GM20431 (cell line): Measurements from ENCODE around the gene ZNF664.

Source experiments
- in situ Hi-C: fragments of 300-500 bp; cut with MseI, MboI; formaldehyde crosslinking; loops from one replicate; pipeline ENCODE4 v1.15.0; 2020; ENCODE audit warnings: low sequenced_read_pairs; ENCODE audit not compliant: unreplicated experiment

Gene ZNF664

DNA sequence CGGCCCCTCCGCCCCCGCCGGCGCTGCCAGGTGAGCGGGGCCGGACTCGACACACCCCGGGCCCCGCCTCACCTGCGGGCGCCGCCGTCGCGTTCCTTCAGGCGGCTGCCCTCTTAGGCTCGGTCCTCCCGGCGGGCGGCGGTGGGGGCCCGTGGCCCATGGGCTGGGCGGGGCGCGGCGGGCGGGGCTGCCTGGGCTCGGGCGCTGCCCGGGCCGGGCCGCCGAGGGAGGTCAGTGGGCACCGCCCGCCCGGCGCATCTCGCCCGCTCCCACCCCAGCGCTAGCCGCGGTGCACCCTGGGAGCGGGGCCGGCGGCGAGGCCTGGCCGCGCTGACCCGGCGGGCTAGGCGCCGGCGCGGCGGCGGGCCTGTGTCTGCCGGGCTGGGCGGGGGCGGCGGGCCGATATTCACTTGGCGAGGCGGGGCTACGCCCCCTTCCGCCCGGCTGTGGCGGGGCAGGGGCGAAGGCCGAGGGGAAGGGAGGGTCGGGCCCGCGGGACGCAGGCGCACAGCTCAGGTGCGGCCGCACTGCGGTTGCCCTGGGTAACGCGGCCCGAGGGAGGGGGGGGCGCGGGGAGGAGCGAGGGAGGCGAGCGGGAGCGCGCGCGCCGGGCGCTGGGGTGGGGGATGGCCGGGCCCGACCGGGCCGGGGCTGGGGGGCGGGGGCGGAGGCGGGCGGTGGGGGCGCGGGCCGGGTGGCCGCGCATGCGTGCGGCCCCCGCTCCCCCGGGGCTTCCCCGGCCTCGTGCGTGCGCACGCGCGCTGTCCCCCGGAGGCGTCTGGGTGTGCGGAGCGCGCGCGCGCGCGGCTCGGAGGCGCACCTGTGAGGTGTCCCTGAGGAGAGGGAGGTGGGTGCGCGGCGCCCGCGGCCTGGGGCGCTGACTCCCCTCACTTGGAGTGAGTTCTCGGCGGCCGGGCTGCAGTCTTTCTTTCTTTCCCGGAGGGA, at the start of gene ZNF664, which contains the start of gene CCDC92:
Gene ZNF664 (plus strand): TSS at position 759 of the 945 bp plus-strand sequence. CDS start 38,930 bp downstream, outside the sequence.
Gene CCDC92 (minus strand): TSS at position 375 of the 945 bp plus-strand sequence. CDS start 28,526 bp downstream, outside the sequence.
- in situ Hi-C loops, result no loop called here

DNA sequence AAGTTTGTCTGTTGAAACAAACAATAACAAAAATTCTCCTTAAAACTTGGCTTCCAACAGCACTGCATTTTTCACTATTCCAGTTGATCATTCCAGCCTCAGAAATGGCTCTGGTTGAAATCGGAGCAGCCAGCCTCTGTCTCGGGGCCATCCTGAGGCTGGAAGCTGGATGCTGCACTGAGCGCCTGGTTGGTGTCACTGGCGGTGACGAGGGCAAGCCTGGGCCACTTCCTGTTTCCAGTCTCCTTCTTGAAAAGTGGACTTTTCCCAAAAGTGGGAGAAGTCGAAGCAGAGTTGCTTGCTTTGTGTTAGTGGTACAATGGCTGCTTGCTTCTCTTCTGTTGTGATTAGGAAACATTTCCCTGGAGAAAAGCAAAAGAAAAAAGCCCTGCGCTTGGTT, 49.1 kb upstream of the ZNF664 start:
- in situ Hi-C loops, result no loop called here

DNA sequence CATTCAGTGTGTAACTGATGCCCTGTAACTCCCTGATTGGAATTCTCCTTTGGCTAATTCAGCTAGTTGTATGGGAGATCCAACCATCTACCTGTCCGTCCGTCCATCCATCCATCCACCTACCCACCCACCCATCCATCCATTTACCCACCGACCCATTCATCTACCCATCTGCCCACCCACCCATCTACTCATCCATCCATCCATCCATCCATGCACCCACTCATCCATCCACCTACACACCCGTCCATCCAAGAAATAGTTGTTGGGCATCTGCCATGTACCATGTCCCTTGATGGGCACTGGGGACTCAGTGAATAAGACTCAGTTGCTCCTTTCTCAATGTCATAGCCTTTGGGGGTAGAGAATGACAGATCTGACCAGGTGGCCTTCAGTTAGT, 48.5 kb upstream of the ZNF664 start:
- in situ Hi-C loops, result no loop called here

DNA sequence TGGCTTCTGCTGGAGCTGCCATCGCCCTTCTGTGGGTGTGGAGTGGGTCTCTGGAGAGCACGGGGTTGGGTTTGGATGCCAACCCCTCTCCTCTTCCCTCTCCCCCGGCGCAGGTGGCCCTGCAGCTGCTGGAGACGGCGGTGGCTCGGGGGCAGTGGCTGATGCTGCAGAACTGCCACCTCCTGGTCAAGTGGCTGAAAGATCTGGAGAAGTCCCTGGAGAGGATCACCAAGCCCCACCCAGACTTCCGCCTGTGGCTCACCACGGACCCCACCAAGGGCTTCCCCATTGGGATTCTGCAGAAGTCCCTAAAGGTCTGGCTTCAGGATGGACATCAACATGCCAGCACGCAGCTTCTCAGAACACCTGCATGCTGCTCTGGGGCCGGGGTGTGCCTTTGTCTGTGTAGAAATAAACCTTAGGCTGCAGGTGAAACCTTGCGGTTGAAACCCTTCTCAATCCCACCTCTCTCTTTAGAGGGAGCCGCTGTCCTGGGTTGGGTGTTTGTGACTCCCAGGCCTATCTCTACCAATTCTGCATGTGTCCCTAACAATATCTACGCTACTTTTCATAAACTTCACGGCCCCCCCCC, 44.6 kb upstream of the ZNF664 start:
- in situ Hi-C loops, result no loop called here

DNA sequence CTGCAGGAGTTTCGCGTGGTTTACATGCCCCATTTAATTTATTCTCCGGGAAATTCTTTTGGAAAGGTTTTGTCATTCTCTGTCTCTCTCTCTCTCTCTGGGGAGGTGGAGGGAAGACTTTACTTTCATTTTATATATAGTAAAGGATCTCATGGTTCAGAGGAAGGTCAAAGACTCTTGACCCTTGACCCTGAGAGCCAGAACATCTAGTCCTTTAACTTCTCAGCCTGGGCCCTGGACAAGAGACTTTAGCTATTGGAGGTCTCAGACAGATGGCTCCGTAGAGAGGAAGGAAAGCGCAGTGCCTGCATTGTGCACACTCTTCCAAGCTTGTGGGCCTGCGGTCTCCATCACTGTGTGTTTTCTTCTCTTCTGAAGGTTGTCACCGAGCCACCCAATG, 44.1 kb upstream of the ZNF664 start:
- in situ Hi-C loops, result no loop called here

DNA sequence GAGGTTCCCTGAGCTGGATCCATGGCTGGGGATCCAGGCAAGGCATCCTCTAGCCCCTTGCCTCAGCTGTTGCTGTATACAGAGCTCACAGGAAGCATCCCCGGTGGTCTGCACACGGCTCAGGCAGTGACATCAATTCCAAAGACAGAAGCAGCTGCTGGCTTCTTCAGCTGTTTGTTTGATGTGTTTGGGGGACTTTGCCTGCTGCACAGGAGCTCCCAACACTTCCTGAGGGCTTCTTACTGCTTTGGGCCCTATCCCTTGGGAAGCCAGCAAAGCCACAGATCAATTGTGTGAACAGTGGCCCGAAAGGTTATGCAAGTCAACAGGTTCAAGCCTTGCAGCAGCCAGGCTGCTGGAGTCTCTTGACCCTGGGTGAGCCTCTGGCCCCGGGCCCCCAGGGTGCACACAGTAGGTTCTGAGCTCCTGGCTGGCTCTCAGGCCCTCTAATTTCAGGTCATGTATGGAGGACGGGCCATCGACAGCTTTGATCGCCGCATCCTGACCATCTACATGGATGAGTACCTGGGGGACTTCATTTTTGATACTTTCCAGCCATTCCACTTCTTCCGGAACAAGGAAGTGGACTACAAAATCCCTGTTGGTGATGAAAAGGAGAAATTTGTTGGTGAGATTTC, 43.0 kb upstream of the ZNF664 start:
- in situ Hi-C loops, result no loop called here

DNA sequence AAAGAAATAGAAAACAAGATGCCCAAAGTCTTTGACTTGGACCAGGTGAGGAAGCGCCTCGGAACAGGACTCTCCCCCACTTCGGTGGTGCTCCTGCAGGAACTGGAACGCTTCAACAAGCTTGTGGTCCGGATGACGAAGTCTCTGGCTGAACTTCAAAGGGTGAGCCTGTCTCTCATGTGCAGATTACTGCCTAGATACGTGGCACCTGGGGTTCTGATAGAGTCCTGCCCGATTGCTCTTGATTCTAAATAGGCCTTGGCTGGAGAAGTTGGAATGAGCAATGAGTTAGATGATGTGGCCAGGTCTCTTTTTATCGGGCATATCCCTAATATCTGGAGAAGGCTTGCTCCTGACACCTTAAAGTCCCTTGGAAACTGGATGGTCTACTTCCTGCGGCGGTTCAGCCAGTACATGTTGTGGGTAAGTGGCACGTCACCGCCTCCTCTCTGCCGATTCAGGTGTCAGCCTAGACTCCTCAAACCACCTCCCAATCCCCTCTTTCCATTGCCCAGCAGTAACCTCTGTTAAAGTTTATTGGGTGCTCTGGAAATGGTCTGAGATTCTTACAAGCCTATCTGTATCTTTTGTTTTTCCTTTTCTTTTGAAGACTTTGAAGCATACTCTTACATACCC, 41.2 kb upstream of the ZNF664 start:
- in situ Hi-C loops, result no loop called here

DNA sequence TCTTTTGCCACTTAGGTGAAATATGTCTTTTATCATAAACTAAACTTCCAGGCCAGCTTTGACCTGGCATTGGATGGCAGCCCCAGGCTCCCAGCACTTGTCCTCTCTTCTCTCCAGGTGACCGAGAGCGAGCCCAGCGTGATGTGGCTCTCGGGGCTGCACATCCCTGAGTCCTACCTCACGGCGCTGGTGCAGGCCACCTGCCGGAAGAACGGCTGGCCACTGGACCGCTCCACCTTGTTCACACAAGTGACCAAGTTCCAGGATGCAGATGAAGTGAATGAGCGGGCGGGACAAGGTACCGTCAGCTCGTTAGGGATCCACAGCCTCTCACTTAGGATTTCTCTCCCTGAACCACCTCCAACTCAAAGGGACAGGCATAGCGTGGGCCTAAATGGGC, 39.8 kb upstream of the ZNF664 start:
- in situ Hi-C loops, result no loop called here

DNA sequence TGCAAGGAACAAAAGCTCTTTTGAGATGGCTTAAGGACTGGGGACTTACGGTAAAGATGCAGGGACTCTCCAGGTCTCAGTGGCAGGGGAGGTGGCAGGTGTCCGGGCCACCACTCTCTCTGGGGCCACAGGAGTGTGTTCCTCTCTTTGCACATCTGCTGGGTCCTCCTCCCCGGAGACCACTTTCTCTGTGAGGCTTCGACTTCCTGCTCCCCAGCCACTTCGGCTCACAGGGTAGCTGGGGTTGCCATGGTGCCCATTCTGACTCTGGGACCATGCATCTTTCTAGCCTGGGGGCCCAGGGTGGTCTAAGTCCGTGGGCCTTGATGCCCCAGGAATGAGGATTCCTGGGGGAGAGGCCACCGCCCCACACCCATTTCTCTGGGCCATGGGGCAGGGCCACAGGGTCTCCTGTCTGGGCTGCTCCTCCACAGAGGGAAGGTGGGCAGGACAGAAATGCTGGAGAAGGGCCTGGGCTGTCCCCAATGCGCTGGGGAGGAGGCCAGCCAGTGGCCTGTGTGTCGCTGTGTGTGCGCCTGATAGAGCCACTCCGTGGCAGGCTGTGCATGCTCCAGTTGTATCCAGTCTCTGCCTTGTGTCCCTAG, 38.9 kb upstream of the ZNF664 start:
- in situ Hi-C loops, result no loop called here

DNA sequence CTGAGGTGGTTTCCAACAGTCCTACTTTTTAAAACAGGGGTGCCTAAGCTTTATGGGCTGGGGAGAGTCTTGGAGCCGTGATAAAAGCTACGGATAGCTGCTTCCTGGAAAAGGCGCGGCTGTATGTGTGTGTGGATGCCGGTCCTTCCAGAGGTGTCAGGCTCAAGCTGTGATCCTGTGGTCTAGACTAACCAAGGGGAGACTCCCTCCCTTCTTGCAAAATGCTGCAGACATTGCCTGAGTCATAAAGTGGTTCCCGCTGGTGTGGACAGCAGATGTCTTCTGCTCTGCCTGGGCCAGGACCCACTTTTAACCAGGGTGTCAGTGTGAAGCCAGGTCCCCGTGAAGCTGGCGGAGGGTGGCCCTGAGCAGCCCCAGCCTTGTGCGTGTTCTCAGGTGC, 38.2 kb upstream of the ZNF664 start:
- in situ Hi-C loops, result no loop called here

DNA sequence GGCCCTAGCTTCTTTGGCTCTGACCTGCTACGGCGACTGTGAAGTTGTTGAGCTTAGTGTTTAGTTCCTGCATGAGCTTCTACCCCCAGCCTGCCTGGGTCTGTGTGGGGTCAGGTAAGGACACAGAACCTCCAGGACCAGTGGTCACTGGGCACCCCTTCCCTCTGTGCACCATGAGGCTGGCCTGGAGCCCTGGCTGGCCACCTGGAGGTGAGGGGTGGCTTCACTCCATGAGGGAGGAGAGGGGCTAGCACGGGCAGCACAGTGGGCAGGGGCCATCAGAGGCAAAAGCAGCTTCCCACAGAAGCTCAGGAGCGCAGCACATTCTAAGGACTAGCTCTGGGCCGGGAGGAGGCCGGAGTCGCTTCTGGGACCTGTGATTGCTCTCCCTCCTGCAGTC, 37.1 kb upstream of the ZNF664 start:
- in situ Hi-C loops, result no loop called here

DNA sequence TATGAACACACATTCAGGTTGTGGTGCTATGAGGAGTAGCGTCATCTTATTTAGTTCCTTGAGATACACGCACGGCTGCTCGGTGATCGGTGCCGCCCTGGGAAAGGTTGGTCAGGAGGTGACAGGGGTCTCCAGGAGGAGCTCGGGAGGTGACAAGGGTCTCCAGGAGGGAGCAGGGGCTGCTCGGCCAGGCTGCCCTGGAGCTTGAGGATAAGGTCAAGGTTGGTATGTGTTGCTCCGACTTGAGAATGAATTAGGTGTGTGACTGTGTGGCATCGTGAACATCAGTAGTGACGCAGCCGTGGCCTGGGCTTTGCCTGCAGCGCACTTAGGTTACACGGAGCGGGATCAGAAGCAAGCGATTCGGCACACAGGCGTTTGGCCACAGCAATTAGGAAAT, 36.5 kb upstream of the ZNF664 start:
- in situ Hi-C loops, result no loop called here

DNA sequence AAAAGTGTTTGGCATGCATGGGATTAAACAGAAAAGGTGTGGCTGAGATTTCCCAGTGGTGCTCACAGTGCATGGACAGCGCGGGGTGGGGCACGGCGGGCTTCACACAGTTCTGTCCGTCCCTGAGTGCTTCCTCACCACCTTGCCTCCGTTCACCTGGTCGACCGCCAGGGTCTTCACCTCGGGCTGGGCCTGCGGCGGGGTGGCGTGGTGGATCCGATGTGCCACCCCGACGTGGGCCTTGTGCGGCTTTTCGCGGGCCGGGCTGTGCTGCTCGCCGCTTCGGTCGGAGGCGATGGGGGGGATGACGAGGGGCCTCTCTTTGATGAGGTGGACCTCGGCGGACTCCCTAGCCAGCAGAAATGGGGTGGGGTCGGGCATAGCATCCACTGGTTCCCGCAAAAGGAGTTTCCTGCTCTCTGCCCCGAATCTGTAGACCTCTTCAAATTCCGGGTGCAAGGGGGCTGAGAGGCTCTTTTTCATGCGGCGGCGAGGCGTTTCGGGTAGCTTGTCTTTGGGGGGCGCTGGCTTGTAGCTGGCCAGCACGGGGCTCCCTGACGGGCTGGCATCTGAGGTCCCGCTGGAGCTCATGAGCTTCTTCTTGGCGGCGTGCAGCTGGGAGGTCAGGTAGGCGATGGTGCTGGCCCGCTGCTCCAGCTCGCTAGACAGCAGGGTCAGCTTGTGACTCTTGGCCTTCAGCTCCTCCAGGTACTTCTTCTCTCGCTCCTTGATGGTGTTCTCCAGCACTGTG, 35.9 kb upstream of the ZNF664 start:
- in situ Hi-C loops, result no loop called here

DNA sequence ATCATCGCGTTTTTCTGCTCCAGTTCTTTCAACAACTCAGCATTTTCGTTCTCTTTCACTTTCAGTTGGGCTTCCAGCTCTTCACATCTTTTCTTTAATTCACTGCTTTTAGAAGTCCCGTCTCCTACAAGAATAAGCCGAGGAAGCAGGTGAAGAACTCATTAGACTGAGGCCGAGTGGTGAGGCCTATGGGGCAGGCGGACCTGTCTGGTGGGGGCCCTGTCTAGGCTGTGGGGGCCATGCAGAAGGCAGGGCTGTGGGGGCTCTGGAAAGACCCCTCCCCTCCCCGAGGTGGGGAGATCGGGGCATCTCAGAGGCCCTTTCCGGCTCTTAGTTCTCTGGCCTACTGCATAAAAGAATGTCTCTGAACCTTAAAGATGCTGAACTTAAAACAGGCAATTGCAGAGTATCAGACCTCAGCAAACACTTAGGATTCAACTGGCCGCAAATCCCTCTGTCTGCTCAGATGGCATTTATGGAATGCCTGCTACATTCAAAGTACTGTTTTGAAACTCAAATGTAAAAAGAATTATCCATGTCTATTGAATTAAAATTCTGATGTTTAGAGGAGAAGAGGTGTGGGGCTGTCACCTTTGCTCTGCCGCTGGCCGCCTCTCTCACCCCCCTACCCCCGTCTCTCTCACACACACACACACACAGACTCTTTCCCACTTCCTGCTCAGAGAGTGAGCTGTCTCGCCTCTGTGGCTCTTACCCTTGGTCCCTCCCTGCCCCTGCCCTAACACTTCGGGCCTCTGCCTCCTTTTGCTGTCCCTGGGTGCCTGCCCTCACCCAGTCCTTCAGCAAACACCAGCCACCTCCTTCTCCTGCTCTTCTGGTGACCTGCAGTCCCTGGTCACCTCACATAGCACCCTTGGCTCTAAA, 35.1 kb upstream of the ZNF664 start:
- in situ Hi-C loops, result no loop called here

DNA sequence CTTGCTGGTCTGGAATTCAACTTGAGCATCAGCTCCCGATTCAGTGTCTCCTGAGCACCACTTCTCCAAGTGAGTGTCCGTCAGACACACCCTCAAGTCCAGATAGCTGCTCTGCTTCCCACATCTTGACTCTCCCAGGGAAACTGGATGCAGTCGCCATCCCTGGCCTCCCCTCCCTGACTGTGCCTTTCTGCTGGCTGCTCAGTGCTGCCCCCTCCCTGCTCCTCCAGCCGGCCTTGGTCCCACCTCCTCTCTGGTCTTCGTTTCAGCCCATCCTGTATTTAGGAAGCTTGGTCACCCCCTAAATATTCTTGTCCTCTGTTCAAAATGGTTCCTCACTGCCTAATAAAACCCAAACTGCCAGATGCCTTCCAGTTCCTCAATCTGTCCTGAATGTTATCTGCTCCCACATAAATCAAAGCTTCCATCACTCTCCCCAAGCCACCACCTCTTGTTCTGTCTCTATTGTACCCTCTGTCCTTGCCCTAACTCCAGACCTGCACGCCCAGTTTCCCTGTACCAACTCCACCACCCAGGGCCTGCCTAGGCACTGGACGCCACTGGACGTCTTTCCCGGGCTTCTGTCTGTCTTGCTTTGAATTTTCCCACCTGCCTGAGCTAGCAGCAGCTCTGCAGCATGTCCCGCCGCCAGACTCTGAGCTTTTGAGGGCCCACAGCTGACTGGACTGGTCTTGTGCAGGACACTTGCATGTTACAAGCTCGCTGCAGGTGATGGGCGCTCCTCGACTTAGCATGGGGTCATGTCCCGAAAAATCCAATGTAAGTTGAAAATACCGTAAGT, 34.1 kb upstream of the ZNF664 start:
- in situ Hi-C loops, result no loop called here

DNA sequence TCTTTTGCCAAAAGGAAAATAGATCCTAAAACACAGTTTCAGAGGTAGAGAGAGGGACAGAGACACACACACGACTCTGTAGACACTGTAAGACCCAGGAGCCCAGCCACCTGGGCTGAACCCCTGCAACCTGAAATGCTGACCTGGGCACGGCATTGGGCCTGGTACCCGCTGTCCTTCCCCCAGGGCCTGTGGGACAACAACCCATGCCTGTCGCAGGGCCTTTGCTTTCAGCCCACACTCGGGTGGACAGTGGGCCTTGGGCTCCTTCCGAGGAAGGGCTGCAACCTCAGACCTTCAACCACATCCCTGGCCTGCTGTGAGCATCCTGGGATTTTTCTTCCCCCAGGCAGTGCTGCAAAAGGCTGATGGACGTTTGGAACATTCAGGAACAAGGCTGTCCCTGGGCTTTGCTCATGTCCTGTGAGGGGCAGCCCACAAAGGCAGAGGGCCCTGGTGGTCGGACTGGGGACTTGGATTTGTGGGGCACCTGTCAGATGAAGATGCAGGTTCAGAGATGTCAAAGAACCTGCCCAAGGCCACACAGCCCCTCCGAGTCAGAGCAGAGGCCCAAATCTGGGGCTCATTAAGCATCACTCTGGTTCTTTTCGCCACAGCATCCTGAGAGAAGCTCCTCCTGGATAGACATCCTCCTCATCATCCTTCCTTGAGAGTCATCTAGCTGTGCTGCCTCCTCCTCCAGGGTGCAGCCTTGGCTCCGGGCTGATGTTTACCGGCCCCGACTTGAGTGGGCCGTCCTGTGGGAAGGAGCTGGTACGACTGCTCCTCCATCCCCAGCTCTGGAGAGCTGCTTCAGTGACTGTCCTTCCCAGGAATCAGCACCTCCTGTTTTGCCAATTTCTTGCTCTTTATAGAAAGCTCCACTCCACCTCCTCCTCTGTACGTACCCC, 33.0 kb upstream of the ZNF664 start:
- in situ Hi-C loops, result no loop called here

DNA sequence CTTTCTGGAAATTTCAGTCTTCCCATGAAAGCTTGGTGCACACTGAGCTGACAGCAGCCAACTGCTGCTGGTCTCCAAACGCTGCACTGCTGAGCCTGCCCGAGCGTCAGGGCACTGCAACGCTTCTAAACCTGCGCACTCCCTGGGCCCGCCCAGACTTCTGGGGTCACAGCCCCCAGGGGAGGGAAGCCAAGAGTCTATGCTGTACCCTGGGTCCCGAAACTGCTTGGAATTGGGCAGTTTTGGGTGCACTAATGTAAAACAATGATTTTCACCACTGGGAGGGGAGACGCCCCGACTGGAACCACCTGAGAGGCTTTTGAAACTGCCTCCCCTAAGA, 32.4 kb upstream of the ZNF664 start:
- in situ Hi-C loops, result no loop called here
